ENCODE results near the gene SCNN1A.

DNA sequence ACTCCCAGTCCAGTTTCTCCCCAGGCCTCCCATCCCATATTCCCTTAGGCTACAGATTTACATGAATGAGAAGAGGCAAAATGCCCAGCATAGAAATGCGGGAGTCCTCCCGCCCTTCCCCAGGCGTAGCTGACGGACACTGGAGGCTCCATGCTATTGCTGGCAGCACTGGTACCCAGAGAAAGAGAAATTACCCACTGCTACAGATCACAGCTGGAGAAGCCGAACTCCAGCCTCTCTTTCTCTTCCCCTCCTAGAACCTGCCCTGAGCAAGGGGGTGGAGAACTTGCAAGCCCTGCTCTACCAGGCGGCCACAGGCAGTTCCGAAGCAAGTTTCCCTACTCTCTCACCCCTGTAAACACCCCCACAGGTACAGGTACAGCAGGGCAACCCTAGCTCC, 12.2 kb upstream of the SCNN1A start:
- TF ChIP-seq, protein P1, sequence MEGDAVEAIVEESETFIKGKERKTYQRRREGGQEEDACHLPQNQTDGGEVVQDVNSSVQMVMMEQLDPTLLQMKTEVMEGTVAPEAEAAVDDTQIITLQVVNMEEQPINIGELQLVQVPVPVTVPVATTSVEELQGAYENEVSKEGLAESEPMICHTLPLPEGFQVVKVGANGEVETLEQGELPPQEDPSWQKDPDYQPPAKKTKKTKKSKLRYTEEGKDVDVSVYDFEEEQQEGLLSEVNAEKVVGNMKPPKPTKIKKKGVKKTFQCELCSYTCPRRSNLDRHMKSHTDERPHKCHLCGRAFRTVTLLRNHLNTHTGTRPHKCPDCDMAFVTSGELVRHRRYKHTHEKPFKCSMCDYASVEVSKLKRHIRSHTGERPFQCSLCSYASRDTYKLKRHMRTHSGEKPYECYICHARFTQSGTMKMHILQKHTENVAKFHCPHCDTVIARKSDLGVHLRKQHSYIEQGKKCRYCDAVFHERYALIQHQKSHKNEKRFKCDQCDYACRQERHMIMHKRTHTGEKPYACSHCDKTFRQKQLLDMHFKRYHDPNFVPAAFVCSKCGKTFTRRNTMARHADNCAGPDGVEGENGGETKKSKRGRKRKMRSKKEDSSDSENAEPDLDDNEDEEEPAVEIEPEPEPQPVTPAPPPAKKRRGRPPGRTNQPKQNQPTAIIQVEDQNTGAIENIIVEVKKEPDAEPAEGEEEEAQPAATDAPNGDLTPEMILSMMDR (IDR thresholded peaks at IDR 0.05 in 2 of 3, conservative IDR thresholded peaks at IDR 0.05 in 1 of 3; ENCODE audit: borderline replicate concordance in 1 of 3, insufficient read depth in 1 of 3, low read depth in 2 of 3, low read length in 2 of 3) = no peak
- no peak for TF ChIP-seq POLR2A (IDR thresholded peaks at IDR 0.05; ENCODE audit: borderline replicate concordance, extremely low read depth, insufficient read depth, insufficient read length)
- no peak for TF ChIP-seq EZH2 (IDR thresholded peaks at IDR 0.05)
- no peak for TF ChIP-seq SP1 (IDR thresholded peaks at IDR 0.05; ENCODE audit: low read depth)
- TF ChIP-seq, protein P2, sequence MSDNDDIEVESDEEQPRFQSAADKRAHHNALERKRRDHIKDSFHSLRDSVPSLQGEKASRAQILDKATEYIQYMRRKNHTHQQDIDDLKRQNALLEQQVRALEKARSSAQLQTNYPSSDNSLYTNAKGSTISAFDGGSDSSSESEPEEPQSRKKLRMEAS (IDR thresholded peaks at IDR 0.05) = no peak
- TF ChIP-seq POLR2AphosphoS5 (IDR thresholded peaks at IDR 0.05; ENCODE audit: low read depth, low read length) = no peak
- no peak for TF ChIP-seq RAD21 (IDR thresholded peaks at IDR 0.05; ENCODE audit: low read depth)
- no peak for TF ChIP-seq ELF1 (IDR thresholded peaks at IDR 0.05; ENCODE audit: borderline replicate concordance, low read depth)
- TF ChIP-seq EZH2phosphoT487 (IDR thresholded peaks at IDR 0.05; ENCODE audit: borderline replicate concordance) = no peak
- no peak for TF ChIP-seq SIN3A (IDR thresholded peaks at IDR 0.05; ENCODE audit: low read depth)
- TF ChIP-seq EGR1 (IDR thresholded peaks at IDR 0.05; ENCODE audit: low read depth) = no peak
- TF ChIP-seq ZFX (IDR thresholded peaks at IDR 0.05) = no peak
- TF ChIP-seq ATF3 (IDR thresholded peaks at IDR 0.05) = no peak
- no peak for TF ChIP-seq JUND (IDR thresholded peaks at IDR 0.05)
